GM13977 (cell line): ENCODE data around the gene METTL16.
A peak's percentile ranks its signal among the peaks of the same experiment; 100 is the strongest.
"Not testable (repeated sequence)": the region's sequence is repeated elsewhere in the genome, so short reads cannot be mapped to it uniquely, and the experiment has no call there.

Experiments used
- DNase-seq: peaks from one replicate; pipeline ENCODE4 v3.0.0; 2012; ENCODE audit warnings: low spot score
- in situ Hi-C: fragments of 300-500 bp; cut with MboI; formaldehyde crosslinking; loops from one replicate; pipeline ENCODE4 v1.12.0; 2022; ENCODE audit warnings: low sequenced_read_pairs, low pct_unique_long_range_greater_than_20kb, mixed read lengths, inconsistent platforms; ENCODE audit not compliant: unreplicated experiment
- TF ChIP-seq, protein P1 (sequence below): IDR thresholded peaks from 2 replicates; pipeline ENCODE4 v1.5.1; 2012; ENCODE audit warnings: mild to moderate bottlenecking, control low read depth; ENCODE audit not compliant: insufficient read depth; ENCODE audit errors: extremely low read depth, missing control alignments

METTL16 gene

GRCh38 chr17:2453325-2453724 is 58.4 kb downstream of the METTL16 start:
- TF ChIP-seq, protein P1, sequence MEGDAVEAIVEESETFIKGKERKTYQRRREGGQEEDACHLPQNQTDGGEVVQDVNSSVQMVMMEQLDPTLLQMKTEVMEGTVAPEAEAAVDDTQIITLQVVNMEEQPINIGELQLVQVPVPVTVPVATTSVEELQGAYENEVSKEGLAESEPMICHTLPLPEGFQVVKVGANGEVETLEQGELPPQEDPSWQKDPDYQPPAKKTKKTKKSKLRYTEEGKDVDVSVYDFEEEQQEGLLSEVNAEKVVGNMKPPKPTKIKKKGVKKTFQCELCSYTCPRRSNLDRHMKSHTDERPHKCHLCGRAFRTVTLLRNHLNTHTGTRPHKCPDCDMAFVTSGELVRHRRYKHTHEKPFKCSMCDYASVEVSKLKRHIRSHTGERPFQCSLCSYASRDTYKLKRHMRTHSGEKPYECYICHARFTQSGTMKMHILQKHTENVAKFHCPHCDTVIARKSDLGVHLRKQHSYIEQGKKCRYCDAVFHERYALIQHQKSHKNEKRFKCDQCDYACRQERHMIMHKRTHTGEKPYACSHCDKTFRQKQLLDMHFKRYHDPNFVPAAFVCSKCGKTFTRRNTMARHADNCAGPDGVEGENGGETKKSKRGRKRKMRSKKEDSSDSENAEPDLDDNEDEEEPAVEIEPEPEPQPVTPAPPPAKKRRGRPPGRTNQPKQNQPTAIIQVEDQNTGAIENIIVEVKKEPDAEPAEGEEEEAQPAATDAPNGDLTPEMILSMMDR: no peak
- in situ Hi-C loops: no loop called here
- DNase-seq: peak; percentile 40

GRCh38 chr17:2452216-2452750 is 59.4 kb downstream of the METTL16 start:
- TF ChIP-seq, protein P1: no peak
- in situ Hi-C loops: no loop called here
- no peak for DNase-seq

DNA sequence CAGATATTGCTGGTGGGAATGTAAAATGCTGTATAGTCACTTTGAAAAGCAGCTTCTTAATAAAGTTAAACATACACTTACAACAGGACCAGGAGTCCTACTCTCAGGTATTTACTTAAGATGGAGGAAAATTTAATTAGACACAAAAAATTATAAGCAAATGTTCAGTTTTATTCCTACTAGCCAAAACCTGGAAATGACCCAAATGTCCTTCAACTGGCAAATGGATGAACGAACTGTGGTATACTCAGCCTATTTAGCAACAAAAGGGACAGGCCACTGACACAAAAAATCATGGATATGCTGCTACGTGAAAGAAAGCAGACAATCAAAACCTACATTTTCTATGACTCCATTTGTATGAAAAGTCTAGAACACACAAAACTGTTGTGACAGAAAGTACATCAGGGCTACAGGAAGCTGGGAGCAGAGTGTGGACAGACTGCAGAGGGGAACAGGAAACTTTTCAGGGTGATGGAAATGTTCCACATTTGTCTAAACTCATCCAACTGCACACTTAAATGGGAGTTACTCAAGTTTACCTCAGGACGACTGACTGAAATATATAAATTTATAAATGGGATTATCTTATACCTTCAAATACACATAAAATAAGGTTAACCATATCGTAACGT is 61.6 kb downstream of the METTL16 start:
- no peak for DNase-seq
- TF ChIP-seq, protein P1: no peak
- in situ Hi-C loops: no loop called here

DNA sequence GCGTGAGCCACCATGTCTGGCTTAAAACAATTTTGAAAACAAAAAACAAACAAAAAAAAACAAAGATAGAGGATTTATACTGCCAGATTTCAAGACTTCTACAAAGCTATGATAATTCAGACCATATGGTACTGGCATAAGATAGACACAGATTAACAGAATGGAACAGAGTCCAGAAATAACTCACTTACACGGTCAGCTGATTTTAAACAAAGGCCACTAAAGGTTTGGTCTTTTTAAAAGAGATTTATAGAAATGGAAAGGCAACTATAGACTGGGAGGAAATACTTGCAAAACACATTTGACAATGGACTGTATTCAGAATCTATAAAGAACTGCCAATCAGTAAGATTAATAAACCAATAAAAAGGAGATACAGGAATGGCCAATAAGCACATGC is 62.2 kb downstream of the METTL16 start:
- in situ Hi-C loops: no loop called here
- peak; percentile 47 for DNase-seq
- TF ChIP-seq, protein P1: no peak

- DNase-seq, in situ Hi-C loops: not testable (repeated sequence)
Measured at GRCh38 chr17:2447479-2447878, 64.2 kb downstream of the METTL16 start.

GRCh38 chr17:2445638-2446037 is 66.0 kb downstream of the METTL16 start:
- in situ Hi-C loops: no loop called here
- no peak for DNase-seq
- TF ChIP-seq, protein P1: no peak

DNA sequence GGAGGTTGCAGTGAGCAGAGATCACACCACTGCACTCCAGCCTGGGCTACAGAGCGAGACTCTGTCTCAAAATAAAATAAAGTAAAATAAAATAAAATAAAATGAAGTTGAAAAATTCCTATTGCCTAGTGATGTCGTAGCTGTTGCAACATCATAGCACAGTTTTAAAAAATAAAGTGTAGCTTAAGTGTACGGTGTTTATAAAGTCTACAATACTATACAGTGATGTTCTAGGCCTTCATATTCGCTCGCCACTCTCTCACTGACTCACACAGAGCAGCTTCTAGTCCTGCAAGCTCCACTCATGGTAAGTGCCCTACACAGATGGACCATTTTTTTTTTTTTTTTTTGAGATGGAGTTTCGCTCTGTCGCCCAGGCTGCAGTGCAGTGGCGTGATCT is 67.3 kb downstream of the METTL16 start:
- TF ChIP-seq, protein P1: no peak
- in situ Hi-C loops: no loop called here
- DNase-seq: no peak
